GM04503 (cell line): Measurements from ENCODE around the gene TRIM14.
A peak's percentile ranks its signal among the peaks of the same experiment; 100 is the strongest.
"Not testable (repeated sequence)": the region's sequence is repeated elsewhere in the genome, so short reads cannot be mapped to it uniquely, and the experiment has no call there.

Experiments used
- DNase-seq: peaks from one replicate; pipeline ENCODE4 v3.0.0-alpha.2; 2012; ENCODE audit warnings: low read depth

The TRIM14 gene

DNA sequence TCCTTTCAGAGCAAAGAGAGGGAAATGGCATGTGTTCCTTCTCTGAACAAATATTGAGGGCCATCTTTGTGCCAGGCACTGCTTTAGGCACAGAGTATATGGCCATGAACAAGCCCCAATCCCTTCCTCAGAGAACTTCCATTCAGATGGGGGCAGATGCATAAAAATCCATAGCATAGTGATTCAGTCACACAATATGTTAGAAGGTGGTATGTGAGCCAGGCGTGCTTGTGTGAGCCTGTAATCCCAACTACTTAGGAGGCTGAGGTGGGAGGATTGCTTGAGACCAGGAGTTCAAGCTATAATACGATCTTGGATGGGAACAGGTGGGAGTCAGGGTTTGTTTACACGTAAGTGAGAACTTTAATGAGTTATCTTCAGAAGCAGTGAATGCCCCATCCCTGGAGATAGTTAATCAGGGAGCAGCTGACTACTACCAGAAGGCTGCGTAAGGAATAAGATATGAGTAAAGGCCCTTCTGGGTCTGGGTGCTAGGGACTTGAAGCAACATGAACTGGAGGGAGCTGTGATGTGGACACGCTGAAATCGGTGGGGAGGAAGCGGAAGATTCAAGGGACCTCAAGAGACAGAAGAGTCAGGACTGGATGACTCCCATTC is 35.3 kb downstream of the TRIM14 start:
- DNase-seq = no peak

DNA sequence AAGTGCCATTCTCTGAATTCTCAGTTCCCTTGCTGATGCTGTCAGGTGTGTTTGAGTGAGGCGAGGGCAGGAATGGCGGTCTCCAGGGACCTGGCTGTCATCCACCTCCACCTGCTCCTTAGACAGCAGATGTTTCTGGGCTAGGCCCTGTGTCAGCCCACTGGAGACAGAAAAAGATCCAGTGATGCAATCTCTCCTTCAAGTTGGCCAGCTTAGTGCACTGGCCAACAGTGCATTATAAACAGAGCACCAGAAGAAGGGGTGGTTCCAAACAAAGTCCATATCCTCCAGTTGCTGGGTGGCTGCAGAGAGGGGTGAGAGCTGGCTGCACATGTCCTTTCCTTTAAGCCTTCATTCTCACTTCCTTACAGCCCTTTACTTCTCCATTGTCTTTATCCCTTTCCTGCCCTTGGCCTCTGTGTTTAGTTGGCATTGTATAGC is 35.9 kb downstream of the TRIM14 start:
- DNase-seq = no peak

DNA sequence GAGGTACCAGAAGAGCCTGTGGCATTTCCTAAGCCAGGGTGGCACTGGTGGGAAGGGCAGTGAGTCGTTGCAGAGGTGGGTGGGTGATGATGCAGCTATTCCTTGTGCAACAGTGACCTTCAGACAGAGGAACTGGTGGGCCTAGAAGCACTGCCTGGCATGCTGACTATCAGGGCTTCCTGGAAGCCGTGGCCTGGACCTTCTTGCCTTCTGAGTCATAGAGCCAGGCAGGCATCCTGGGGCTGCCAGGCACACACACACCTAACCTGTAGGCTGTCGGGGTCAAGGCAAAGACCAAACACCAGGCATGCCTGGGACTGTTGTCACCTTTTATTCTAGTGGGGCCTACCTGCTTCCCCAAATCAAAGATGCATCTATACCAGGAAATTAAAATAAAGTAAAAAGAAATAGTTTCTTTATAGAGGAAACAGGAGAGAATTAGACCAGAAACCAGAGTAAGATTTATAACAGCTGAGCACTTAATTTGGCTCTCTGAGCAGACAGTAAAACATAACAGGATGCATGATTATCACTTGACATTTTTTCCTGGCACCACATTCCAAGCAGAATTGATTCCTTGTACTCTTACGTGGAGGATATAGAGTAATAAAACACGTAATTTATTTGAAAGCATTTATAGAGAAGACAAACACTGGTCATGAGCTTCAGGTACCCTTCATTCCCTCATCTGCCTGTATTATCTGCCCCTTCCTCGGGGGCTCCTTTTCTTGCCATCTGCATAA is 37.4 kb downstream of the TRIM14 start:
- peak; percentile 15 for DNase-seq

DNA sequence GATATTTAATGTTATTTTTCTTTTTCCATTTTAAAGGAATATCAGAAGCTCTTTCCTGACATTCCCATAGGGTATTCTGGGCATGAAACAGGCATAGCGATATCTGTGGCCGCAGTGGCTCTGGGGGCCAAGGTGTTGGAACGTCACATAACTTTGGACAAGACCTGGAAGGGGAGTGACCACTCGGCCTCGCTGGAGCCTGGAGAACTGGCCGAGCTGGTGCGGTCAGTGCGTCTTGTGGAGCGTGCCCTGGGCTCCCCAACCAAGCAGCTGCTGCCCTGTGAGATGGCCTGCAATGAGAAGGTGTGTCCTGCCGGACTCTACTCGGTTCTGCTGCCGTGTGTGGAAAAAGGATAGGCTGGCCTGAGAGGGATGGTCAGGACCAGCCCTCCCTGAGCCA is 38.2 kb downstream of the TRIM14 start:
- no peak for DNase-seq

DNA sequence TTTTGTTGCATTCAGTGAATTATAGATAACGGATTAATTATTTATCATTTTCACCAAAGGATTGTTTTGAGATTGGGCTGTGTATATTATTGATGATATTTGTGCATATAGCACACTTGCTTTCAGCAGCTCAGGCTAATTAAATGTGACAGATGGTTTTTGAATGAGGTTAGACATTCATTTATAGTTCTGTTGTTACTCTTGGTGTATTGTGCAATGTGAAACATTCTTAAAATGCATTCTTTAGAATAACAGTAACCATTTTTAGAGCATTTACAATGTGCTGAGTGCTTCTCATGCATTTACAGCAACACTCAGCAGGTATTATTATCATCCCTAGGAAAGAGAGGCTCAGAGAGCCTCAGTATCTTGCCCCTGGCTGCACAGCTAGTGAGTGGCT is 38.7 kb downstream of the TRIM14 start:
- peak; percentile 49 for DNase-seq

DNA sequence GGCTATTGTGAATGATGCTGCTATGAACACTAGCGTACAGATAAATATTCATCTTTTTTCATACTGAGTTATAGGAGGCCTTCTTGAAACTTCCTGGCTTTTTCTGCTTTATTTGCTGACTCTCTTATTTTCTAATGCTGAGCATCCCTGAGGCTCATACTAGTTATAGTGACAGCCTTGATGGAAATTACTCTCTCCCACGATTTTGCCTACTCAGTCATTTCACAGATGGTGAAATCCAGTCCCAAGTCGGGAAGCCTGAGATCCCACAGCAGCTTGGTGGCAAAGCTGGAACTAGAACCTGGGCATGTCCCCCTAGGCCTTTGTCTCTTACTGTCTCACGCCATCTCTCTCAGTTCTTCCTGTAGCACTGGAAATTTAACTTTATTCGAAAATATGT is 40.1 kb downstream of the TRIM14 start:
- DNase-seq = no peak

DNA sequence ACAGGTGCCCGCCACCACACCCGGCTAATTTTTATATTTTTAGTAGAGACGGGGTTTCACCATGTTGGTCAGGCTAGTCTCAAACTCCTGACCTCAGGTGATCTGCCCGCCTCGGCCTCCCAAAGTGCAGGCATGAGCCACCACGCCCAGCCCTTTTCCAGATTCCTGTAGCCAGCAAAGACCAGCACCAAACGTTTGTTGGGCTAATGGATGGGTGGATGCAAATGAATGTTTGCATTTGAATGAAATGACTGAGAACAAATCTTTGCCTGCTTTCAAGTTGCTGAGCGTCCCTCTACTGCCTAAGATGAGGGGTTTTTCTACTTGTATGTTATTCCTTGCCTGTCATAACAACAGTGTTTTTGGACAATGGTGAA is 42.5 kb downstream of the TRIM14 start:
- not testable (repeated sequence) for DNase-seq

DNA sequence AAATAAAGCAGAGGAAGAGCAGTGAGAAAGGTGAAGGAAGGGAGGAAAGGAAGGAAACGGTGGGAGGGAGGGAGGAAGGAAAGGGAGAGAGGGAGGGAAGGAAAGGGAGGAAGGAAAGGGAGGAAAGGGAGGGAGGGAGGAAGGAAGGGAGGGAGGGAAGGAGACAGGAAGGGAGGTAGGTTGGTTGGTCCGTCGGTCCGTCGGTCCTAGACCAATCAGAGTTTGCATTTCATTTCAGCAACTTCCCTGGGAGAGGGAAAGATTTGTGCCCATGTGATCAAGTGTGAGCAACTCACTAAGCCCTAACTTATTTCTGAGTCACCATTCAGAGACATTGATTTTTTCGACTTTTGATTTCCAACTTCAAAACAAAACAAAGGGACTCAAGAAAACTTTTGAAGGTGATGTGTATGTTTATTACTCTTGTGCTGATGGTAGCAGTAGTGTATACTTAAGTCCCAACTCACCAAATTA is 43.7 kb downstream of the TRIM14 start:
- peak; percentile 73 for DNase-seq

DNA sequence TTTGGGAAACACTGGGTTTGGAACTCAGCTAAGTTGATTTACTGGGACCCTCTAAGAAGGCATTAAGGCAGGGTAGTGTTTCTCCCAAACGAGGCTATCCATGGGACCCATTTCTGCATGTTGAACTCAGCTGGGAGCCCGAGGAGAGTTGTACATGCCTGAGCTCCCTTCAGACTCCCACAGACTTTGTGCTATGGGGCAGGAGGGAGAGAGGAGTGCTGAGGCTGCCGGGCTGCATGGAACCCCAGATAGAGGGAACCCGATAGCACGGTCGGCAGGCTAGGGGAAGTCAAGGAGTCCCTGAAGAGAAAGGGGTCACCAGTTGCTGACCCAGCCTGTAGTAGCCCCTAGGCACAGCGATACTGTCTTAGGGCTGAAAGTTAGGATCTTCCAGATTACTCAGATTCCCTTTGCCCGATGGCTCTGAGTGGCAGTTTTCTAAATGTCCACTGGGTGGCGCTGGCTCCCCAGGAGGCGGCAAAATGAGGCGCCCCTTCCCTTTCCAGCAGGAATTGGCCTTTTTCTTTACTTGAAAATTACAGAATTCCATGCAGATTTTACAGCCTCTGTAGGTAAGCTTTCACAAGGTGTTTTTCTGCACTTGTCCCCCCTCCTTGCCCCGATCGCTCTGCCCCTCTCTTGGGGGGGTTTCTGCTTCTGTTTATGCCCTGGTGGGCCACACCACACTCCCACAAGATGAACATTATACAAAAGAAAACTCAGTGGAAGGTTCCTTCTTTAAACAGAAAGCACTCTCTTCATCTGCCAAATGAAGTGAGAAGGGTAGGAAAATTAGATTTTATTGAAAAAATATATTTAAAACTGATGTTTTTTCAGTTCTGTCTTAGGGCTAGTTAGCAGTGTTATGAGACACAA is 44.7 kb downstream of the TRIM14 start:
- DNase-seq = no peak

DNA sequence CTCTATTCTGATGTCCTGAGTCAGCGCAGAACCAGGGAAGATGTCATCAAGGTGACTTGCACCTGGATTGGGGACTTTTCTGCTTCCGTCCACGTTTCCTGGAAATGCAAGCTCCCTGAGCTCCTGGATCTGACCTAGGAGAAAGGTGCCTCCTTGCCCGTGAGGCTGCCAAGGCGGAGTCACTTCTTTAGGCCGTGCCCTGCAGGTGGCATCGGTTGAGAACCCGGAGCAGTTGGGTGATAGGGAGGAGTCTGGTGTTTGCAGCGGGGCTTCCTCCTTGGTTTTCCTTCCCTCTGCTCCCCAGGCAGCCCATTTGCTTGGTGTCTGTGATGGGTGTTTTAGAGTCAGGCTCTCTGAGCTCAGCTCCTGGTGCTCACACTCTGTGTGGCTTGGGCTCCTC is 47.3 kb downstream of the TRIM14 start:
- no peak for DNase-seq

DNA sequence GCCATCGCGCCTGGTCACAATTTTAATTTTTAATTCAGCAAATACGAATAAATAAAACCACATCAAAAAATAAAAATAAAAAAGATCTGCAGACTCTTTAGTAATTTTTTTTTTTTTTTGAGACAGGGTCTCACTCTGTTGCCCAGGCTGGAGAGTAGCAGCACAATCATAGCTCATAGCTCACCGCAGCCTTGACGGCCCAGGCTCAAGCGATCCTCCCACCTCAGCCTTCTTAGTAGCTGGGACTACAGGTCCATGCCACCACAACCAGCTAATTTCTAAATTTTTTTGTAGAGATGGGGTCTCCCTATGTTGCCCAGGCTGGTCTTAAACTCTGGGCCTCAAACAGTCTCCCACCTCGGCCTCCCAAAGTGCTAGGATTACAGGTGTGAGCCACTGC is 48.3 kb downstream of the TRIM14 start:
- no peak for DNase-seq

DNA sequence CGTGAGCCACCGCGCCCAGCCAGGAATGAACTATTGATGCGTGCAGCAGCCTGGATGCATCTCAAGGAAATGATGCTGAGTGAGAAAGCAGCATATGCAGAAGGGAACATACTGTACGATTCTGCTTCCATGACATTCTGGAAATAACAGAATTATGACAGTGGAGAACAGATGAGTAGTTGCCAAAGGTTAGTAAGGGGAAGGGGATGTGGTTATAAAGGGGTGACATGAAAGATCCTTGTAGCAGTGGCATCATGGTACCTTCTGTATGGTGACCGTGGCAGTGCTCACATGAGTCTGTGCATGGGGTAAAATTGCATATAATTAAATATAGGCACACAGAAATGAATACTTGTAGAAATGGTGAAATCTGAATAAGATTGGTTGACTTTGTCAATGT is 49.5 kb downstream of the TRIM14 start:
- DNase-seq = no peak

DNA sequence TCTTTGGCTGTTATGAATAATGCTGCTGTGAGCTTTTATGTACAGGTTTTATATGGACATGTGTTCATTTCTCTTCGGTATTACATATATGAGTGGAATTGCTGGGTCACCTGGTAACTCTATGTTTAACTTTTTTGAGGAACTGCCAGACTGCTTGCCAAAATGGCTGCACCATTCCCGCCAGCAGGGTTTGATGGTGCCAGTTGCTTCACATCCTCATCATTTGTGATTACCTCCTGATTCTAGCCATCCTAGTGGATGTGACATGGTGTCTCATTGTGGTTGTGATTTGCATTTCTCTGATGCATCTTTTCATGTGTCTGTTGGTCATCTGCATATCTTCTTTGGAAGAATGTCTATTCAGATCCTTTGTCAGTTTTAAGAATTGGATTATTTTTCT is 51.8 kb downstream of the TRIM14 start:
- no peak for DNase-seq

DNA sequence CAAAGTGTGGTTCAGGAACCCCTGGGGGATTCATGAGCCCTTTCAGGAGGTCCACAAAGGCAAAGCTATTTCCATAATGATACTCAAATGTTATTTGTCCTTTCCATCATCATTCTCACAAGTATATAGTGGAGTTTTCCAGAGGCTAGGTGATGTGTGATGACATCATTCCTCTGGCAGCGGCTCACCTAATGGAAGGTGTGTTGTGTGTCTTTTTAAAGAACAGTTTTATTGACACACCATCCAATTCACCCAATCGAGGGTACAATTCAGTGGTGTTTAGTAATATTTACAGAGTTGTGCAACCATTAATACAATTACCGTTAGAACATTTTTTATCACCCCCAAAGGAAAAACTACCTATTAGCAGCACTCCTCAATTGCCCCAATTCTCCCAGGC is 52.8 kb downstream of the TRIM14 start:
- no peak for DNase-seq

DNA sequence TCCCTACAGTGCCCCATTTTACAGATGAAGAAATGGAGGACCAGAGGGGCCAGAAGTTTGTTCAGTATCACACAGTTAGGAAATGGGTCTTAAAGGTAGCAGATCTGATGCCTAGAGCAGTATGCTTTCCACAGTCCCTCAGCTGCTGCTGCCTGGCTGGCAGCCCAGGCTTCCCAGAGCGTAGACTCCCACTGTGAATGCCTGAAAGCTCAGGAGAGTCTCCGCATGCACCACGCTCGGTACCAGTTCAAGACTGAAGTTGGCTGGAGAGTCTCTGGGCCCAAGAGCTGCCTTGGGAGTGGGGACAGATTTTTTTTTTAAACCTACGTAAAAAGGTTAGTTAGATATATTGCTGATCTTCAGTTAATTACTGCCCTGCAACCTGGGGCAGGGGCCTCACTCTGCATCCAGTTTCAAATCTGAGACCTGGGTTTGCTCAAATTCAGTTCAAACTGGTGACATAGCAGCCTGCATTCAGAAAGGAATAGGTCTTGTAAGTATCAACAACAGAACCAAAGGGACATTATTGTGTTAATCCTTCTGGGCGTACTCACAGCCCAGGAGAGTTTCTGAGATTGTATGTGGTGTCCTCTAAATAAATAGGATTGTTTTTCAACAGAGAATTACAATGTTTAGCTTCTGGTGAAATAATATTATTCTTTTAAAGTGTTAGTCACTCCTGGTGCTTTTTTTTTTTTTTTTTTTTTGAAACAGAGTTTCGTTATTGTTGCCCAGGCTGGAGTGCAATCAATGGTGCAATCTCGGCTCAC is 54.2 kb downstream of the TRIM14 start:
- no peak for DNase-seq

DNA sequence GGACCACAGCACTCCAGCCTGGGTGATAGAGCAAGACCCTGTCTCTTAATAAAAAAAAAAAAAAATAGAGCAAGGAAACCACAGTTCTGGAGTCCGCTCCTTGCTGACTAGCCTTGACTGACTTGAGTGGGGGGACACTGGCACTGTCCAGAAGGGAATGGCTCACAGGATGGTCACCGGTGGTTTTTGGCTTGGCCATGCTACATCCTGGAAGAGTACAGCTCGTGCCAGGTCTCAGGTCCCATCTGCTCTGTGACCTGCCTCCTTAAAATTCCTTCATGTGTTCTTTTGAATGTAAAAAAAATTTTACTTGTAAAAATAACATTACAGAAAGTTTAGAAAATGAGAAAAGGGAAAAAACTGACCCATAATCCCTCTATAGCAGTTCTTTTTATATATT is 56.9 kb downstream of the TRIM14 start:
- no peak for DNase-seq

DNA sequence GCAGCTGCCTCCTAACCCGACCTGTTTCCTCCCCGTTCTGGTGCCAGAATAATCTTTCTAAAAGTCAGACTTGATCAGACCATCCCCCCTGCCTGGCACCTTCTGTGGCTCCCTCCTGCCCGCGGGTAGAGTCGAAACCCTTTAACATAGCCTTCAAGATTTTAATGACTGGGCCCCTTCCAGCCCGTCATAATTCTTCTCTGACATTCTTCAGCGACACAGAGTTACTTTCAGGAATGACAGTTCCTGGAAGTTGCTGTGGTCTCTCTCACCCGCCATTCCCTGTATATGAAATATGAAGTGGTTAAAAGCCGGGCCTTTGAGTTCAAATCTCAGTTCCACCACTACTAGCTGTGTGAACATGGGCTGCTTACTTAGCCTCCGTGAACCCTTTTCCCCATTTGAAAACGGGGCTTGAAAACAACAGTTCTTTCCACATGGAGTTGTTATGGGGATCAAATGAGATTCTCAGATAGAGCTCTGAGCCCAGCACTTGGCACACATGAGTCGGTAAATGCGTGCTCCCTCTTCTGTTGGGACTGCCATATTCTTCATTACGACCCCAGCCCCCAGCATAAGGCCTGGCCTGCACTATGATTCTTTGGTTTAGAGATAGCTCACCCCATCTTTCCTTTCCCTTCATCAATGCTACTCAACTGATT is 61.8 kb downstream of the TRIM14 start:
- peak; percentile 4 for DNase-seq

DNA sequence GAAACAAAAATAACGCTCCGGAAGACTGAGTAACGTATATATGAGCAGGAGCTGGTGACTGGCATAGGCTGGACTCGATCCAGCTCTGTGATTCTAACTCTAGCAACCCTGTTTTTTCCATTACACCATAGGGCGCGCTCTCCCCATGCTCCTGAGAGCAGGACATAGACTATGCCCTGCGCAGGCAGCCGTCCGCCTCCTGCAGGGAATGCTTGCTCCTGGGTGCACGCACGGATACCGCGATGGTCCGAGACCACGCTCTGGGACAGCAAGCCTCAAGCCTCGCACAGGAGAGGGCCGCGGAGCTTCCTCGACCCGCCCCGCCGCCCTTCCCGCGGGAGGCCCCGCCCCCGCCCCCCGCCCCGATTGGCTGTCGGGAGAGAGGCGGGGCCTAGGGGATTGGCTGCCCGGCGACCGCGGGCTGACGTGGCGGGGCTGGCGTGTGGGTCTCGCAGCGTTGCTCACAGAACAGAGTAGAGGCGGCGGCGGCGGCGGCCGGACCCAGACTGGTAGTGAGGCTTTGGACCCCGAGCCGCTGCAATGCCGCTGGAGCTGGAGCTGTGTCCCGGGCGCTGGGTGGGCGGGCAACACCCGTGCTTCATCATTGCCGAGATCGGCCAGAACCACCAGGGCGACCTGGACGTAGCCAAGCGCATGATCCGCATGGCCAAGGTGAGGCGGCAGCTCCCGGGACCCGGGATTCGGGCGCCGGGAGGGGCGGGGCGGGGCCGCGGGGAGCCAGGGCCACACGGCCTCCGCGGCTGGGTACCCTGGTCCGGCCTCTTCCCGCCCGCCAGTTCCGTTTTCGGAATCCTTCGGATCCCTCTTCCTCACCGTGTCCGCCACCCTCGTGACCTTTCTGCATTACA is 62.5 kb downstream of the TRIM14 start, which contains the start of gene NANS:
Gene NANS, plus strand, starts transcription at position 464 of the 869 bp plus-strand sequence. Its CDS starts 77 bp downstream, at position 541.
- DNase-seq = peak; percentile 69

DNA sequence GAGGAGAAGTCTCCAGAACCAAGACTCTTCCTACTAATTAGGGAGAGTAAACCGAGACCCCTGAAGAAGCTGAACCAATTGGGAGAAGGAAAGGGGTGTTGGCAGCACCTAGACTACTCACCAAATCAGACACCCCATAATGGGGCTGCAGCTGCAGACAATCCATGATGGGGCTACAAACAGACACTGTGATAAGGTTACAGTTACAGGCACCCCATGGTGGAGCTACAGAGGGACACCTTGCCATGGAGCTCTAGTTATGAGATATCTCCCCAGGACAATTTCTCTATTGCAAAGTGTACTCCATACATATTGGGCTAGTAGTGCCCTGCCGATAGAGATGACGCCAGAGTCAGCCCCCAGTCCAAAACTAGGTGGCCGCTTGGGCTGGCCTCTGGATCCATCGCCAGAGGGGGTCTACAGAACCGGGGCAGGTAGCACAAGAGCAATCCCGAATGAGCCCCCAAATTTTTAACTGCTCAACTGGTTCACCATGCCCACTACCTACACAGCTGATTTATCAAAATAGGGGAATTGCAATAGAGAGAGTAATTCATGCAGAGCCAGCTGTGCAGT is 64.6 kb downstream of the TRIM14 start:
- no peak for DNase-seq

DNA sequence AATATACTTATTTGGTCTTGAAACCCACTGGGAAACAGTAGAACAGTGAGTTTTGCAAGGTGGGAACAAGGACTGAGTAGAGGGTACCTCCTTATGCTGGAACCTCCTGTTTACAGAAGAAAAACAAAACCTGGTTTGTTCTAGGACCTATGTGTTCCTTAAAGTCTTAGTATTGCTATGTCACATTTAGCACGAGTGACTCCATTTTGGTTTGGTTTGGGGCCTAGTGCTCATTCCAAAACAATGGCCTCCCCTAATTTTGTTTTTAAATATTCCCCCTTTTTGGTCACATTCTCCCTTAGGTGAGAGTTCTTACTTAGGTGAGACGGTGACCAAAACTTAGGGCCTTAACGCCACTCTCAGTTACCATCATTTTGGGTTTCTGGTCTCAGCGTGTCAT is 68.7 kb downstream of the TRIM14 start:
- DNase-seq = no peak
